Measurements from ENCODE around the gene ACSS1. TPM values are rescaled to one million over a fixed set of nuclear protein-coding genes. Genes with fewer than 3 reads are reported as not detected.

Gene ACSS1
- total RNA-seq, 1 donor, result 0.99 TPM

GRCh38 chr20:24962510-24962909 lies 95.4 kb downstream of the ACSS1 start:
- DNase-seq (ENCODE audit: low read depth), result no peak
- no peak overlapping the region for H3K4me3 ChIP-seq (ENCODE audit: low read depth, low read length)
- no peak for TF ChIP-seq CTCF (IDR thresholded peaks at IDR 0.05; ENCODE audit: insufficient read depth, low read length)

GRCh38 chr20:24962182-24962492 lies 95.8 kb downstream of the ACSS1 start:
- no peak overlapping the region for H3K4me3 ChIP-seq (ENCODE audit: low read depth, low read length)
- no peak for DNase-seq (ENCODE audit: low read depth)
- no peak for TF ChIP-seq CTCF (IDR thresholded peaks at IDR 0.05; ENCODE audit: insufficient read depth, low read length)

- no peak for DNase-seq (ENCODE audit: low read depth)
- no peak overlapping the region for H3K4me3 ChIP-seq (ENCODE audit: low read depth, low read length)
- no peak for TF ChIP-seq CTCF (IDR thresholded peaks at IDR 0.05; ENCODE audit: insufficient read depth, low read length)
Observed at GRCh38 chr20:24961384-24962181, 96.4 kb downstream of the ACSS1 start.

- no peak overlapping the region for H3K4me3 ChIP-seq (ENCODE audit: low read depth, low read length)
- no peak for DNase-seq (ENCODE audit: low read depth)
- no peak for TF ChIP-seq CTCF (IDR thresholded peaks at IDR 0.05; ENCODE audit: insufficient read depth, low read length)
Observed at GRCh38 chr20:24960861-24961260, 97.1 kb downstream of the ACSS1 start.

- H3K4me3 ChIP-seq (ENCODE audit: low read depth, low read length), result no peak overlapping the region
- no peak for DNase-seq (ENCODE audit: low read depth)
- TF ChIP-seq CTCF (IDR thresholded peaks at IDR 0.05; ENCODE audit: insufficient read depth, low read length), result no peak
Observed at GRCh38 chr20:24960302-24960801, 97.6 kb downstream of the ACSS1 start.

- H3K4me3 ChIP-seq (ENCODE audit: low read depth, low read length), result no peak overlapping the region
- DNase-seq (ENCODE audit: low read depth), result no peak
- no peak for TF ChIP-seq CTCF (IDR thresholded peaks at IDR 0.05; ENCODE audit: insufficient read depth, low read length)
Observed at GRCh38 chr20:24959591-24960301, 98.2 kb downstream of the ACSS1 start.
